Tibial nerve (tissue), 4 donors: ENCODE data around the gene TM4SF20. TPM values are rescaled to one million over a fixed set of nuclear protein-coding genes. Genes with fewer than 3 reads are reported as not detected.

Experiments used
- DNase-seq, 2 donors: peaks; one replicate each; pipeline ENCODE4 v3.0.0-alpha.2; 2019; ENCODE audit warnings: low spot score in 2 of 2
- H3K27ac ChIP-seq, 4 donors: fragments of 200-600 bp; sonication (generic) in 3 of 4; one replicate each; pipeline ENCODE4 v1.5.1; 2017 to 2019; ENCODE audit warnings: mild to moderate bottlenecking in 1 of 4
- H3K27me3 ChIP-seq, 2 donors: fragments of 200-600 bp; sonication (generic) in 1 of 2; one replicate each; pipeline versions ENCODE4 v1.5.1 to v1.6.0; 2017 to 2019
- H3K36me3 ChIP-seq, 3 donors: fragments of 200-600 bp; sonication (generic); one replicate each; pipeline ENCODE4 v1.5.1; 2018 to 2019
- H3K4me1 ChIP-seq, 4 donors: fragments of 200-600 bp; sonication (generic) in 3 of 4; one replicate each; pipeline ENCODE4 v1.5.1; 2017 to 2019
- H3K4me3 ChIP-seq, 4 donors: fragments of 200-600 bp; sonication (generic) in 3 of 4; one replicate each; pipeline ENCODE4 v1.5.1; 2017 to 2019; ENCODE audit warnings: mild to moderate bottlenecking in 1 of 4, moderate library complexity in 1 of 4
- H3K9me3 ChIP-seq, 4 donors: fragments of 200-600 bp; sonication (generic) in 3 of 4; one replicate each; pipeline ENCODE4 v1.5.1; 2017 to 2019
- CTCF ChIP-seq, 5 experiments: fragments of 200-600 bp in 3 of 5; fragments of 450-650 bp in 2 of 5; sonication (generic) in 3 of 5; IDR thresholded peaks; one replicate each; pipeline ENCODE4 v1.5.1; 2016 to 2019; ENCODE audit warnings: antibody characterized with exemption in 5 of 5, mild to moderate bottlenecking in 3 of 5, moderate library complexity in 2 of 5
- EP300 ChIP-seq, 2 donors: sonication (generic); formaldehyde crosslinking; IDR thresholded peaks; one replicate each; pipeline ENCODE4 v1.6.1; 2017; ENCODE audit warnings: antibody characterized with exemption in 2 of 2, mild to moderate bottlenecking in 1 of 2
- POLR2A ChIP-seq, 2 donors: fragments of 450-650 bp; IDR thresholded peaks; one replicate each; pipeline ENCODE4 v1.6.1; 2017; ENCODE audit warnings: antibody characterized with exemption in 2 of 2, mild to moderate bottlenecking in 2 of 2, moderate library complexity in 2 of 2
- WGBS, 2 donors: methylation state at CpG; one replicate each; pipeline ENCODE4 v1.1.5; 2018; 5-methylcytosine and 5-hydroxymethylcytosine counted together
- total RNA-seq, 4 donors: library from RNA; depleted of rRNA; stranded (reverse); fragments of >200 nt; gene quantifications; one replicate each; pipeline ENCODE4 v1.1.0, GENCODE V29; 2016

Gene TM4SF20
- total RNA-seq, 4 donors from 2014 or later, result not detected

GRCh38 chr2:227324995-227325838 is 53.9 kb downstream of the TM4SF20 start, which contains the start of gene MFF:
TSS of gene MFF (plus strand) at chr2:227325251. CDS start at chr2:227330666, 5,415 bp downstream.
- peaks cover 0 to 8% (median 0%) of the 10 kb centered on the region in 3 donors for H3K36me3 ChIP-seq
- TF ChIP-seq POLR2A (IDR thresholded peaks at IDR 0.05), result peak in 1 of 2 donors; percentile 71
- TF ChIP-seq EP300 (IDR thresholded peaks at IDR 0.05), result peak; percentile 85 to 98
- peak in 2 of 5 experiments; percentile 10 to 53 for TF ChIP-seq CTCF (IDR thresholded peaks at IDR 0.05)
- H3K4me1 ChIP-seq, result peaks cover 0 to 28% (median 9%) of the 10 kb centered on the region in 4 donors
- 1% methylated on average over 37 to 53 of the region's 67 CpGs for WGBS, 2 donors
- DNase-seq, result peak; percentile 84 to 89
- no peaks in the 10 kb centered on the region for H3K9me3 ChIP-seq
- peak within 1 kb of the TSS; percentile 75 to 95 (median 90) for H3K27ac ChIP-seq
- no peaks in the 10 kb centered on the region for H3K27me3 ChIP-seq
- H3K4me3 ChIP-seq, result peak within 1 kb of the TSS; percentile 80 to 98 (median 94)

GRCh38 chr2:227324642-227324994 is 54.5 kb downstream of the TM4SF20 start:
- H3K4me3 ChIP-seq, result peak overlapping the region; percentile 80 to 98 (median 94)
- 12 to 20% methylated on average over 6 of the region's 6 CpGs for WGBS, 2 donors
- peak in 1 of 2 donors; percentile 13 for DNase-seq
- peak overlapping the region; percentile 75 to 95 (median 90) for H3K27ac ChIP-seq
- H3K36me3 ChIP-seq, result peaks cover 0 to 7% (median 0%) of the 10 kb centered on the region in 3 donors
- no peaks in the 10 kb centered on the region for H3K9me3 ChIP-seq
- peaks cover 0 to 28% (median 9%) of the 10 kb centered on the region in 4 donors for H3K4me1 ChIP-seq
- no peak for TF ChIP-seq CTCF (IDR thresholded peaks at IDR 0.05)
- no peak for TF ChIP-seq POLR2A (IDR thresholded peaks at IDR 0.05)
- TF ChIP-seq EP300 (IDR thresholded peaks at IDR 0.05), result no peak
- H3K27me3 ChIP-seq, result no peaks in the 10 kb centered on the region

GRCh38 chr2:227323818-227324217 is 55.3 kb downstream of the TM4SF20 start:
- WGBS, 2 donors, result 97 to 98% methylated on average over 4 of the region's 4 CpGs
- Histone ChIP-seq H3K27me3 (no peaks in the 10 kb centered on the region), H3K4me3 (no peak overlapping the region), H3K27ac (no peak overlapping the region), H3K4me1 (peaks cover 0 to 28% (median 9%) of the 10 kb centered on the region in 4 donors), H3K36me3 (peaks cover 0 to 7% (median 0%) of the 10 kb centered on the region in 3 donors), H3K9me3 (no peaks in the 10 kb centered on the region)
- TF ChIP-seq CTCF (IDR thresholded peaks at IDR 0.05), result no peak
- no peak for TF ChIP-seq POLR2A (IDR thresholded peaks at IDR 0.05)
- no peak for TF ChIP-seq EP300 (IDR thresholded peaks at IDR 0.05)
- no peak for DNase-seq

GRCh38 chr2:227322530-227323205 is 56.4 kb downstream of the TM4SF20 start:
- peaks cover 0 to 7% (median 0%) of the 10 kb centered on the region in 3 donors for H3K36me3 ChIP-seq
- H3K4me1 ChIP-seq, result peaks cover 0 to 26% (median 8%) of the 10 kb centered on the region in 4 donors
- no peak for TF ChIP-seq POLR2A (IDR thresholded peaks at IDR 0.05)
- no peak for TF ChIP-seq CTCF (IDR thresholded peaks at IDR 0.05)
- no peak for TF ChIP-seq EP300 (IDR thresholded peaks at IDR 0.05)
- no peaks in the 10 kb centered on the region for H3K9me3 ChIP-seq
- no peak overlapping the region for H3K4me3 ChIP-seq
- WGBS, 2 donors, result 93 to 94% methylated on average over 5 of the region's 5 CpGs
- H3K27me3 ChIP-seq, result no peaks in the 10 kb centered on the region
- no peak overlapping the region for H3K27ac ChIP-seq
- DNase-seq, result no peak
